HEK293 (cell line): ENCODE results near the gene R3HDM2.

Experiments
- CTCF ChIA-PET: fragments of 350-600 bp; formaldehyde crosslinking; extraction: SDS; loops from one replicate; lab custom pipeline; 2021; ENCODE audit warnings: antibody characterized with exemption; lab: Yijun Ruan, JAX
- POLR2A ChIA-PET: fragments of 300-600 bp; formaldehyde crosslinking; extraction: SDS; loops from one replicate; lab custom pipeline; 2020; ENCODE audit warnings: antibody characterized with exemption, inconsistent platforms; lab: Yijun Ruan, JAX
- H3K27ac ChIP-seq: fragments of 200-500 bp; sonication (Bioruptor generic); 2 replicates; pipeline ENCODE4 v1.5.1; 2014; ENCODE audit warnings: low read depth, low read length, control low read depth, inconsistent platforms; ENCODE audit errors: extremely low read depth
- H3K36me3 ChIP-seq, 2 experiments: fragments of 200-500 bp in 1 of 2; sonication (Bioruptor generic) in 1 of 2; 1 replicate in 1 of 2; 2 replicates in 1 of 2; pipeline ENCODE4 v1.5.1; 2014 to 2017; ENCODE audit warnings: inconsistent platforms in 2 of 2, low read length in 2 of 2; ENCODE audit not compliant: control insufficient read depth in 2 of 2, insufficient read depth in 1 of 2
- H3K4me1 ChIP-seq: fragments of 200-500 bp; sonication (Bioruptor generic); 2 replicates; pipeline ENCODE4 v1.5.1; 2014; ENCODE audit warnings: mild to moderate bottlenecking, low read length, inconsistent platforms; ENCODE audit not compliant: control insufficient read depth, insufficient read depth
- H3K4me3 ChIP-seq: 2 replicates; pipeline ENCODE4 v1.5.1; 2011; ENCODE audit warnings: low read depth, mild to moderate bottlenecking, control low read depth, low read length, moderate library complexity
- H3K9me3 ChIP-seq: fragments of 200-500 bp; sonication (Bioruptor generic); 2 replicates; pipeline ENCODE4 v1.5.1; 2014; ENCODE audit warnings: low read depth, low read length, inconsistent platforms; ENCODE audit not compliant: control insufficient read depth, insufficient read depth
- IKZF3 ChIP-seq: fragments of 450-650 bp; IDR thresholded peaks from 2 replicates; pipeline ENCODE4 v1.5.0; 2018; ENCODE audit warnings: missing biosample characterization, mild to moderate bottlenecking, missing genetic modification characterization, moderate library complexity
- REST ChIP-seq: fragments of 450-650 bp; formaldehyde crosslinking; IDR thresholded peaks from 2 replicates; pipeline ENCODE4 v1.5.1; 2016; ENCODE audit warnings: missing biosample characterization, missing genetic modification characterization
- SP2 ChIP-seq: fragments of 450-650 bp; formaldehyde crosslinking; IDR thresholded peaks from 2 replicates; pipeline ENCODE4 v1.5.1; 2016; ENCODE audit warnings: missing biosample characterization, missing genetic modification characterization
- ZEB2 ChIP-seq: fragments of 450-650 bp; formaldehyde crosslinking; IDR thresholded peaks from 2 replicates; pipeline ENCODE4 v1.5.1; 2016; ENCODE audit warnings: missing biosample characterization, missing genetic modification characterization
- ZNF132 ChIP-seq: fragments of 450-650 bp; formaldehyde crosslinking; IDR thresholded peaks from 2 replicates; pipeline ENCODE4 v1.5.1; 2017; ENCODE audit warnings: missing biosample characterization, missing genetic modification characterization, borderline replicate concordance
- ZNF18 ChIP-seq: fragments of 450-650 bp; formaldehyde crosslinking; IDR thresholded peaks from 2 replicates; pipeline ENCODE4 v1.5.1; 2016; ENCODE audit warnings: missing biosample characterization, missing genetic modification characterization
- ZNF223 ChIP-seq: fragments of 450-650 bp; formaldehyde crosslinking; IDR thresholded peaks from 2 replicates; pipeline ENCODE4 v1.5.1; 2016; ENCODE audit warnings: missing biosample characterization, missing genetic modification characterization
- ZNF280D ChIP-seq: fragments of 450-650 bp; formaldehyde crosslinking; IDR thresholded peaks from 2 replicates; pipeline ENCODE4 v1.5.1; 2016; ENCODE audit warnings: missing biosample characterization, missing genetic modification characterization
- ZNF335 ChIP-seq: fragments of 450-650 bp; formaldehyde crosslinking; conservative IDR thresholded peaks from 2 replicates; pipeline ENCODE4 v1.5.1; 2016; ENCODE audit warnings: missing biosample characterization, missing genetic modification characterization
- ZNF366 ChIP-seq: fragments of 450-650 bp; formaldehyde crosslinking; conservative IDR thresholded peaks from 2 replicates; pipeline ENCODE4 v1.5.1; 2016; ENCODE audit warnings: missing biosample characterization, missing genetic modification characterization
- ZNF48 ChIP-seq: fragments of 450-650 bp; formaldehyde crosslinking; IDR thresholded peaks from 2 replicates; pipeline ENCODE4 v1.5.1; 2016; ENCODE audit warnings: missing biosample characterization, missing genetic modification characterization
- ZNF549 ChIP-seq: fragments of 450-650 bp; IDR thresholded peaks from 2 replicates; pipeline ENCODE4 v1.5.1; 2018; ENCODE audit warnings: missing biosample characterization, missing genetic modification characterization, mild to moderate bottlenecking, inconsistent platforms, moderate library complexity
- ZNF561 ChIP-seq: fragments of 450-650 bp; IDR thresholded peaks from 2 replicates; pipeline ENCODE4 v1.5.1; 2018; ENCODE audit warnings: missing biosample characterization, missing genetic modification characterization, borderline replicate concordance
- ZNF692 ChIP-seq: fragments of 450-650 bp; formaldehyde crosslinking; IDR thresholded peaks from 2 replicates; pipeline ENCODE4 v1.5.1; 2016; ENCODE audit warnings: missing biosample characterization, missing genetic modification characterization
- TF ChIP-seq, protein P1 (sequence below): fragments of 450-650 bp; formaldehyde crosslinking; IDR thresholded peaks from 2 replicates; pipeline ENCODE4 v1.5.0; 2017; ENCODE audit warnings: missing biosample characterization, missing genetic modification characterization, borderline replicate concordance
- TF ChIP-seq, protein P2 (sequence below): fragments of 450-650 bp; formaldehyde crosslinking; IDR thresholded peaks from 2 replicates; pipeline ENCODE4 v1.5.1; 2016; ENCODE audit warnings: missing biosample characterization, missing genetic modification characterization

R3HDM2 gene

DNA sequence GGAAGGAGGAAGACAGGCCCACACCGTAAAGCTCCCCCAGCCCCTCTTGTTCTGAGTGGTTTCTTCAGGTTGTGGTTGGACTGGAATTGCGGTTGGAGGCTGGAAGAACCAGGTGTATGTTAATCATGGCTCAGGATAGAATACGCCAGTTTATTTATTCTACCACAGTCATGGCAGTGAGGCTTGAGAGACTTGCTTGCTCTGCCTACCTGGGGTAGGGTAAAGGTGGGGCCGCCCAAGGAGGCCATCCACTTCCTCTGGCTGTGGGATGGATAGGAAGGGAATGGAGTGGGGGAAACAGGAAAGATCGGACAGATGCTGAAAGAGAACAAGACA is 193.3 kb downstream of the R3HDM2 start:
- Histone ChIP-seq H3K27ac (no peak overlapping the region), H3K4me3 (no peak overlapping the region), H3K9me3 (no peaks in the 10 kb centered on the region), H3K36me3 (peaks cover 0 to 35% of the 10 kb centered on the region in 2 experiments; a peak in 1 of 3 replicates), H3K4me1 (peaks cover 21% of the 10 kb centered on the region)
- ChIA-PET POLR2A (interaction anchor here (2.1 to 6.4 kb wide), 3 partner anchors 7 to 24 kb away, joined by 7 to 72 read pairs (median 17); partner anchors contain the start of gene SHMT2), CTCF (interaction anchor here (0.6 to 23.3 kb wide), 7 partner anchors 10 to 221 kb away, joined by 3 to 628 read pairs (median 4); partner anchors contain the start of genes NXPH4 and SHMT2)
- TF ChIP-seq ZNF692 (tag by site-specific recombination), result 0 out of 2 replicates have a peak, but pooled peaks have one; percentile 37
- peak; percentile 55 for TF ChIP-seq IKZF3 (tag by site-specific recombination)
- no peak for TF ChIP-seq ZNF132 (tag by site-specific recombination)
- 0 out of 2 replicates have a peak, but pooled peaks have one; percentile 3 for TF ChIP-seq ZEB2 (tag by site-specific recombination)
- peak; percentile 55; the same call in 1 of the 2 replicates for TF ChIP-seq ZNF366 (tag by site-specific recombination)

DNA sequence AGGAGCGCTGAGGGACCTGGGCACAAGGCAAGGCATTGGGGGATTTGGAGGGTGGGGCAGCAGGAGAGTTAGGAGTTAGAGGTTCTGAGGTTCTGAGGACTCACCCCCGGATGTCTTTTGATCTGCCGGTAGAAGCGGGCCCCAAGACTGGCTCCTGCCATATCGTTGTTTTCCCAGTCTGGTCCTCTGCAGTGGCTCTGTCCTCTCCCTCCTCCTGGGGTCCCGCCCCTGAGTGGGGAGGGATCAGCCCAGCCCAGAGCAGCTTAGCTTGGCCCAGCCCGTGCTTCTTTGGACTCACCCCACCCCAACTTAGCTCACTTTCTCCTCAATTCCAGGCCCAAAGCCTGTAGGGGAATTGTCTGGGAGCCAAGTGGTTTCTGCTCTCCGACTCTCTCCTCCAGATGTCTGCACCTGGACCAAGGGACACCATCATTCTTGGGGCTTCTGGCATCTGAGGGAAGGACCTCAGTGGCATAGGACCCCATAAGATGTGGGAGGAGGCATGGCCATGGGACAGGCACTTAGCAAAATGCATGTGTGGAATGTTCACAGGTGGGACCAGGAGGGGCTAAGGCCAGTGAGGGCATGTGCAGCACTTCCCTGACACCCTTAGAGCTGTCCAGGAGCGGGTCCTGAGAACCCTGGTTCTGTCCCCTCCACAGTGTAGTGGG is 193.8 kb downstream of the R3HDM2 start:
- H3K9me3 ChIP-seq, result no peaks in the 10 kb centered on the region
- H3K4me1 ChIP-seq, result peaks cover 21% of the 10 kb centered on the region
- ChIA-PET POLR2A (interaction anchor here (2.1 to 3.0 kb wide), 2 partner anchors 19 to 23 kb away, joined by 7 to 17 read pairs; no protein-coding TSS in a partner anchor), CTCF (interaction anchor here (0.6 to 23.3 kb wide), 7 partner anchors 9 to 219 kb away, joined by 3 to 628 read pairs (median 4); partner anchors contain the start of genes NXPH4 and SHMT2)
- H3K4me3 ChIP-seq, result no peak overlapping the region
- no peak overlapping the region for H3K27ac ChIP-seq
- peaks cover 0 to 40% of the 10 kb centered on the region in 2 experiments; a peak in 1 of 3 replicates for H3K36me3 ChIP-seq
- TF ChIP-seq SP2 (tag by site-specific recombination) (peak; percentile 73), ZNF561 (tag by site-specific recombination) (no peak), ZNF335 (tag by site-specific recombination) (peak; percentile 79), ZNF18 (tag by site-specific recombination) (no peak), ZNF280D (tag by site-specific recombination) (no peak), ZNF223 (tag by site-specific recombination) (no peak), ZNF549 (tag by site-specific recombination) (no peak), ZNF48 (tag by site-specific recombination) (no peak), REST (tag by site-specific recombination) (peak; percentile 72), ZEB2 (tag by site-specific recombination) (0 out of 2 replicates have a peak, but pooled peaks have one; percentile 19)
- TF ChIP-seq, protein P1, sequence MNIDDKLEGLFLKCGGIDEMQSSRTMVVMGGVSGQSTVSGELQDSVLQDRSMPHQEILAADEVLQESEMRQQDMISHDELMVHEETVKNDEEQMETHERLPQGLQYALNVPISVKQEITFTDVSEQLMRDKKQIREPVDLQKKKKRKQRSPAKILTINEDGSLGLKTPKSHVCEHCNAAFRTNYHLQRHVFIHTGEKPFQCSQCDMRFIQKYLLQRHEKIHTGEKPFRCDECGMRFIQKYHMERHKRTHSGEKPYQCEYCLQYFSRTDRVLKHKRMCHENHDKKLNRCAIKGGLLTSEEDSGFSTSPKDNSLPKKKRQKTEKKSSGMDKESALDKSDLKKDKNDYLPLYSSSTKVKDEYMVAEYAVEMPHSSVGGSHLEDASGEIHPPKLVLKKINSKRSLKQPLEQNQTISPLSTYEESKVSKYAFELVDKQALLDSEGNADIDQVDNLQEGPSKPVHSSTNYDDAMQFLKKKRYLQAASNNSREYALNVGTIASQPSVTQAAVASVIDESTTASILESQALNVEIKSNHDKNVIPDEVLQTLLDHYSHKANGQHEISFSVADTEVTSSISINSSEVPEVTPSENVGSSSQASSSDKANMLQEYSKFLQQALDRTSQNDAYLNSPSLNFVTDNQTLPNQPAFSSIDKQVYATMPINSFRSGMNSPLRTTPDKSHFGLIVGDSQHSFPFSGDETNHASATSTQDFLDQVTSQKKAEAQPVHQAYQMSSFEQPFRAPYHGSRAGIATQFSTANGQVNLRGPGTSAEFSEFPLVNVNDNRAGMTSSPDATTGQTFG, result no peak
- TF ChIP-seq, protein P2, sequence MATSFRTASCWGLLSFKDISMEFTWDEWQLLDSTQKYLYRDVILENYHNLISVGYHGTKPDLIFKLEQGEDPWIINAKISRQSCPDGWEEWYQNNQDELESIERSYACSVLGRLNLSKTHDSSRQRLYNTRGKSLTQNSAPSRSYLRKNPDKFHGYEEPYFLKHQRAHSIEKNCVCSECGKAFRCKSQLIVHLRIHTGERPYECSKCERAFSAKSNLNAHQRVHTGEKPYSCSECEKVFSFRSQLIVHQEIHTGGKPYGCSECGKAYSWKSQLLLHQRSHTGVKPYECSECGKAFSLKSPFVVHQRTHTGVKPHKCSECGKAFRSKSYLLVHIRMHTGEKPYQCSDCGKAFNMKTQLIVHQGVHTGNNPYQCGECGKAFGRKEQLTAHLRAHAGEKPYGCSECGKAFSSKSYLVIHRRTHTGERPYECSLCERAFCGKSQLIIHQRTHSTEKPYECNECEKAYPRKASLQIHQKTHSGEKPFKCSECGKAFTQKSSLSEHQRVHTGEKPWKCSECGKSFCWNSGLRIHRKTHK (tag by site-specific recombination), result no peak
